HEK293 (cell line): ENCODE data around the gene FGF6.
A peak's percentile ranks its signal among the peaks of the same experiment; 100 is the strongest.
"Not testable (repeated sequence)": the region's sequence is repeated elsewhere in the genome, so short reads cannot be mapped to it uniquely, and the experiment has no call there.

Experiments
- CTCF ChIA-PET: fragments of 350-600 bp; formaldehyde crosslinking; extraction: SDS; loops from one replicate; lab custom pipeline; 2021; ENCODE audit warnings: antibody characterized with exemption; lab: Yijun Ruan, JAX
- POLR2A ChIA-PET: fragments of 300-600 bp; formaldehyde crosslinking; extraction: SDS; loops from one replicate; lab custom pipeline; 2020; ENCODE audit warnings: antibody characterized with exemption, inconsistent platforms; lab: Yijun Ruan, JAX
- H3K27ac ChIP-seq: fragments of 200-500 bp; sonication (Bioruptor generic); 2 replicates; pipeline ENCODE4 v1.5.1; 2014; ENCODE audit warnings: low read depth, low read length, control low read depth, inconsistent platforms; ENCODE audit errors: extremely low read depth
- H3K36me3 ChIP-seq, 2 experiments: fragments of 200-500 bp in 1 of 2; sonication (Bioruptor generic) in 1 of 2; 1 replicate in 1 of 2; 2 replicates in 1 of 2; pipeline ENCODE4 v1.5.1; 2014 to 2017; ENCODE audit warnings: inconsistent platforms in 2 of 2, low read length in 2 of 2; ENCODE audit not compliant: control insufficient read depth in 2 of 2, insufficient read depth in 1 of 2
- H3K4me1 ChIP-seq: fragments of 200-500 bp; sonication (Bioruptor generic); 2 replicates; pipeline ENCODE4 v1.5.1; 2014; ENCODE audit warnings: mild to moderate bottlenecking, low read length, inconsistent platforms; ENCODE audit not compliant: control insufficient read depth, insufficient read depth
- H3K4me3 ChIP-seq: 2 replicates; pipeline ENCODE4 v1.5.1; 2011; ENCODE audit warnings: low read depth, mild to moderate bottlenecking, control low read depth, low read length, moderate library complexity
- H3K9me3 ChIP-seq: fragments of 200-500 bp; sonication (Bioruptor generic); 2 replicates; pipeline ENCODE4 v1.5.1; 2014; ENCODE audit warnings: low read depth, low read length, inconsistent platforms; ENCODE audit not compliant: control insufficient read depth, insufficient read depth
- ELK4 ChIP-seq: IDR thresholded peaks from 2 replicates; pipeline ENCODE4 v1.6.1; 2011; ENCODE audit warnings: mild to moderate bottlenecking, low read depth, low read length, borderline replicate concordance
- FEZF1 ChIP-seq: fragments of 450-650 bp; formaldehyde crosslinking; IDR thresholded peaks from 2 replicates; pipeline ENCODE4 v1.5.1; 2016; ENCODE audit warnings: missing biosample characterization, missing genetic modification characterization
- GLI4 ChIP-seq: fragments of 450-650 bp; formaldehyde crosslinking; IDR thresholded peaks from 2 replicates; pipeline ENCODE4 v1.5.1; 2016; ENCODE audit warnings: missing biosample characterization, missing genetic modification characterization
- PRDM1 ChIP-seq: fragments of 450-650 bp; formaldehyde crosslinking; IDR thresholded peaks from 2 replicates; pipeline ENCODE4; 2016; ENCODE audit warnings: missing biosample characterization, missing genetic modification characterization
- TRIM28 ChIP-seq: IDR thresholded peaks from 2 replicates; pipeline ENCODE4 v1.6.1; 2011; ENCODE audit warnings: low read length, control low read depth, borderline replicate concordance
- ZBTB1 ChIP-seq: fragments of 450-650 bp; formaldehyde crosslinking; IDR thresholded peaks from 2 replicates; pipeline ENCODE4 v1.5.1; 2016; ENCODE audit warnings: missing biosample characterization, missing genetic modification characterization
- ZFP37 ChIP-seq: fragments of 450-650 bp; formaldehyde crosslinking; IDR thresholded peaks from 2 replicates; pipeline ENCODE4 v1.5.1; 2016; ENCODE audit warnings: missing biosample characterization, missing genetic modification characterization
- ZNF2 ChIP-seq: fragments of 450-650 bp; formaldehyde crosslinking; IDR thresholded peaks from 2 replicates; pipeline ENCODE4 v1.5.1; 2016; ENCODE audit warnings: missing biosample characterization, missing genetic modification characterization
- ZNF26 ChIP-seq: fragments of 450-650 bp; formaldehyde crosslinking; IDR thresholded peaks from 2 replicates; pipeline ENCODE4 v1.5.1; 2016; ENCODE audit warnings: missing biosample characterization, missing genetic modification characterization
- ZNF266 ChIP-seq: fragments of 450-650 bp; formaldehyde crosslinking; IDR thresholded peaks from 2 replicates; pipeline ENCODE4 v1.5.1; 2016; ENCODE audit warnings: missing biosample characterization, missing genetic modification characterization, low read depth
- ZNF280D ChIP-seq: fragments of 450-650 bp; formaldehyde crosslinking; IDR thresholded peaks from 2 replicates; pipeline ENCODE4 v1.5.1; 2016; ENCODE audit warnings: missing biosample characterization, missing genetic modification characterization
- ZNF335 ChIP-seq: fragments of 450-650 bp; formaldehyde crosslinking; conservative IDR thresholded peaks from 2 replicates; pipeline ENCODE4 v1.5.1; 2016; ENCODE audit warnings: missing biosample characterization, missing genetic modification characterization
- ZNF366 ChIP-seq: fragments of 450-650 bp; formaldehyde crosslinking; conservative IDR thresholded peaks from 2 replicates; pipeline ENCODE4 v1.5.1; 2016; ENCODE audit warnings: missing biosample characterization, missing genetic modification characterization
- ZNF561 ChIP-seq: fragments of 450-650 bp; IDR thresholded peaks from 2 replicates; pipeline ENCODE4 v1.5.1; 2018; ENCODE audit warnings: missing biosample characterization, missing genetic modification characterization, borderline replicate concordance
- ZNF571 ChIP-seq: fragments of 450-650 bp; formaldehyde crosslinking; IDR thresholded peaks from 2 replicates; pipeline ENCODE4 v1.5.0; 2017; ENCODE audit warnings: missing biosample characterization, missing genetic modification characterization
- ZNF596 ChIP-seq: fragments of 450-650 bp; IDR thresholded peaks from 2 replicates; pipeline ENCODE4 v1.5.0; 2018; ENCODE audit warnings: missing biosample characterization, mild to moderate bottlenecking, missing genetic modification characterization, moderate library complexity
- ZNF621 ChIP-seq: fragments of 450-650 bp; formaldehyde crosslinking; IDR thresholded peaks from 2 replicates; pipeline ENCODE4 v1.5.1; 2017; ENCODE audit warnings: missing biosample characterization, missing genetic modification characterization
- ZNF654 ChIP-seq: fragments of 450-650 bp; formaldehyde crosslinking; IDR thresholded peaks from 2 replicates; pipeline ENCODE4 v1.5.1; 2016; ENCODE audit warnings: low read depth, missing biosample characterization, missing genetic modification characterization
- ZNF677 ChIP-seq: fragments of 450-650 bp; IDR thresholded peaks from 2 replicates; pipeline ENCODE4 v1.5.0; 2018; ENCODE audit warnings: missing biosample characterization, mild to moderate bottlenecking, missing genetic modification characterization, moderate library complexity
- ZNF830 ChIP-seq: fragments of 450-650 bp; IDR thresholded peaks from 2 replicates; pipeline ENCODE4 v1.5.0; 2018; ENCODE audit warnings: missing biosample characterization, missing genetic modification characterization, low read depth, mild to moderate bottlenecking, moderate library complexity

The FGF6 gene

GRCh38 chr12:4455849-4456248, 10.2 kb upstream of the FGF6 start:
- H3K9me3 ChIP-seq, H3K4me3 ChIP-seq, H3K36me3 ChIP-seq, H3K4me1 ChIP-seq, CTCF ChIA-PET, POLR2A ChIA-PET, H3K27ac ChIP-seq: not testable (repeated sequence)
- peak; percentile 40; the same call in 1 of the 2 replicates for TF ChIP-seq PRDM1

- POLR2A ChIA-PET, result no interaction called here
- Histone ChIP-seq H3K4me1 (peaks cover 5% of the 10 kb centered on the region; the same call in 1 of the 2 replicates), H3K27ac (no peak overlapping the region), H3K36me3 (no peaks in the 10 kb centered on the region), H3K4me3 (no peak overlapping the region)
- no peak for TF ChIP-seq ZNF366 (tag by site-specific recombination)
- TF ChIP-seq ZNF335 (tag by site-specific recombination), result no peak
- no peak for TF ChIP-seq TRIM28
- no peak for TF ChIP-seq GLI4 (tag by site-specific recombination)
- TF ChIP-seq ZFP37 (tag by site-specific recombination), result no peak
- TF ChIP-seq ZNF2 (tag by site-specific recombination), result no peak
- no peak for TF ChIP-seq ZNF571 (tag by site-specific recombination)
- no peak for TF ChIP-seq ZNF266 (tag by site-specific recombination)
- TF ChIP-seq FEZF1 (tag by site-specific recombination), result no peak
- no peak for TF ChIP-seq ZNF596 (tag by site-specific recombination)
- TF ChIP-seq ELK4, result no peak
- TF ChIP-seq ZNF830 (tag by site-specific recombination), result no peak
- TF ChIP-seq PRDM1, result no peak
- TF ChIP-seq ZNF26 (tag by site-specific recombination), result no peak
- no peak for TF ChIP-seq ZNF677 (tag by site-specific recombination)
- no peak for TF ChIP-seq ZBTB1 (tag by site-specific recombination)
- TF ChIP-seq ZNF654, result no peak
- no peak for TF ChIP-seq ZNF561 (tag by site-specific recombination)
- TF ChIP-seq ZNF621 (tag by site-specific recombination), result no peak
- no peak for TF ChIP-seq ZNF280D (tag by site-specific recombination)
- TF ChIP-seq, all 188 proteins: peak for 0
- CTCF ChIA-PET, result interaction anchor here (0.7 kb wide), 1 partner anchor 85 kb away, joined by 3 read pairs; no protein-coding TSS in a partner anchor
- no peaks in the 10 kb centered on the region for H3K9me3 ChIP-seq
These were observed 8.8 kb upstream of the FGF6 start for GRCh38 chr12:4454315-4454860.
